RWPE1 (cell line): Measurements from ENCODE around the gene ABHD17A.

Experiments
- CTCF ChIA-PET: fragments of 350-600 bp; sonication (Branson Sonifier 250); formaldehyde crosslinking; extraction: SDS; loops from one replicate; lab custom pipeline; 2021; lab: Yijun Ruan, JAX
- POLR2A ChIA-PET: fragments of 400-600 bp; formaldehyde crosslinking; extraction: SDS; loops from one replicate; lab custom pipeline; 2020; ENCODE audit warnings: antibody characterized with exemption; ENCODE audit not compliant: low non-redundant PET; lab: Yijun Ruan, JAX
- DNase-seq: peaks from one replicate; pipeline ENCODE4 v3.0.0; 2012; ENCODE audit warnings: low spot score
- H3K27ac ChIP-seq: fragments of 450-650 bp; 2 replicates; pipeline ENCODE4 v1.5.1; 2017
- CTCF ChIP-seq: fragments of 450-650 bp; conservative IDR thresholded peaks from 2 replicates; pipeline ENCODE4 v1.5.1; 2017; ENCODE audit warnings: low read depth, mild to moderate bottlenecking

The ABHD17A gene

GRCh38 chr19:1850809-1851653 lies 34.3 kb downstream of the ABHD17A start:
- TF ChIP-seq CTCF = no peak
- CTCF ChIA-PET = no interaction called here

GRCh38 chr19:1849886-1850398 lies 35.4 kb downstream of the ABHD17A start:
- ChIA-PET POLR2A (interaction anchor here (0.7 kb wide), 1 partner anchor 392 kb away, joined by 3 read pairs; no protein-coding TSS in a partner anchor), CTCF (no interaction called here)
- TF ChIP-seq CTCF = no peak
- peak overlapping the region; percentile 98 for H3K27ac ChIP-seq
- no peak for DNase-seq

More at GRCh38 chr19:1850809-1851653, 34.3 kb downstream of the ABHD17A start:
- H3K27ac ChIP-seq = peak overlapping the region; percentile 98
- no peak for DNase-seq
- POLR2A ChIA-PET = no interaction called here

- ChIA-PET CTCF (interaction anchor here (0.6 to 1.2 kb wide), 4 partner anchors 8 to 53 kb away, joined by 3 to 5 read pairs (median 5); no protein-coding TSS in a partner anchor), POLR2A (interaction anchor here (0.9 kb wide), 1 partner anchor 10 kb away, joined by 12 read pairs; no protein-coding TSS in a partner anchor)
- H3K27ac ChIP-seq = peak overlapping the region; percentile 98
Observed at GRCh38 chr19:1849132-1849474, 36.2 kb downstream of the ABHD17A start.

DNA sequence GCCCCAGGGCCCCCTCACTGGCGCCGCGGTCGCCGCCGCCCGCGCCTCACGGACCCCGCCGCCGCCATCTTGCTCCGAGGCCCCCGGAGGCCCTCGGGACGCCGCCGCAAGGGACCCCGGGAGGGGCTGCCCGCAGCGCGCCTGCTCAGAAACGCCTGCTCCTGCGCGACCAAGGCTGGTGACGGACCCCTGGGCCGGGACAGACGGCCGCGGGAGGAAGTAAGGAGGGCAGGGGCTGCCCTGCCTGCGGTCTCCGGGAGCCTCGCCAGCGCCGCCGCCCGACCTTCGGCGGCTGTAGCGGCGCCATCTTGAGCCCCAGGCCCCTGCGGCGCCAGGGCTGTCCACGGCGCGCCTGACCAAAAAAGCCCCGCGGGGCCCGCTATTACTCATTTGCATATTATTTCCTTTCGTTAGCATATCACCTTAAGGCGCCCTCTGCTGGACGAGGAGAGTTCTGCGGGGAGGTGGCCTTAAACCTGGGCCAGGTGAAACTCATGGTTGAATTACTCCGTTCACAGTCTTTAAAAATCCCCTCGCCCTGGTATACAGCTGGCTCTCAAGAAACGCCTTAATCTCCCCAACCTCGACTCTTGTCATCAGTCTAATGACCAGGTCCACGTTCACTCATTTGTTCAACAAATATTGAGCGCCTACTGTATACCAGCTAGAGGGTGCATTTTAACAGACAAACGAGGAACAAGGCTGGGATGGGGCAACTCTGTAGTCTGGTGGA lies 36.7 kb downstream of the ABHD17A start, which contains the start of gene REXO1:
REXO1 (minus strand) TSS at position 85 of the 733 bp plus-strand sequence. CDS start 125 bp downstream, outside the sequence.
- peak; percentile 83 for DNase-seq
- H3K27ac ChIP-seq = peak within 1 kb of the TSS; percentile 98
- ChIA-PET CTCF (interaction anchor here (0.6 to 1.2 kb wide), 4 partner anchors 9 to 52 kb away, joined by 3 to 5 read pairs (median 5); no protein-coding TSS in a partner anchor), POLR2A (interaction anchor here (0.9 kb wide), 1 partner anchor 10 kb away, joined by 12 read pairs; no protein-coding TSS in a partner anchor)
- peak; percentile 91 for TF ChIP-seq CTCF

More at GRCh38 chr19:1849132-1849474, 36.2 kb downstream of the ABHD17A start:
- no peak for DNase-seq
- no peak for TF ChIP-seq CTCF

DNA sequence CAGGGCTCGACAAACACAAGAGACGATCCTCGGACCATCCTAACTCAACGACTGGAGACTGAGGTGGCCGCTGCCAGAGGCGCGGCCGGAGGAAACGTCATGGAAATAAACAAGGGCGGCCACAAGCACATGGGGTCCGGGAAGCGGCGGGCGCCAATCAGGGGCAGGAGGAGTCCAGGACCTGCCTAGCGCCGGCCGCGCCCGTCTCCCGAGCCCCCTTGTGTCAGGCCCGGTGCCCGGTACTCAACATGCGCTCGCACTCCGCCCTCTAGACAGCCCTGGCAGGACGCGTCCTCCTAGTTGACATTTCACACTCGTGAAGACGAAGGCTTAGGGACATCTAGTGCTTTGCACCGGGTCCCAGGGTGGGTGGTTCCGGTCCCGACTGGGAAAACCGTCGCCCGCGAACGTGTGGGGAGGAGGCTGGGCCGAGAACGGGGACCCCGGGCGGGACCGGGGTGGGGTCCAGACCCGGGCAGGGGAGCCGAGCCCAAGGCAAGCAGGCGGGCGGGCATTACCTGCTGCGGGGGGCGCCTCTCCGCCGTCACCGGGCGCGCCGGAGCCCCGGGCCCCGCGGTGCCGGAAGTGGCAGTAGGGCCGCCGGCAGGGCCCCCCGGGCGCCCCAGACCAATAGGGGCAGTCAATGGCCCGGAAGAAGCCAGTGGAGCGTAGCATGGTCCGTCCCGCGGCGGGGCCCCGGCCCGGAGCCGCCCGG lies 37.5 kb downstream of the ABHD17A start:
- peak overlapping the region; percentile 98 for H3K27ac ChIP-seq
- DNase-seq = no peak
- POLR2A ChIA-PET = no interaction called here
- CTCF ChIA-PET = interaction anchor here (1.1 to 1.2 kb wide), 2 partner anchors 8 to 10 kb away, joined by 5 read pairs; no protein-coding TSS in a partner anchor
- no peak for TF ChIP-seq CTCF
